GM21367 (cell line): ENCODE results near the gene CACFD1.

Experiments used
- ATAC-seq: cut with Tn5 transposase; IDR thresholded peaks from one replicate; pipeline ENCODE4 v1.9.1; 2021; ENCODE audit not compliant: unreplicated experiment

Gene CACFD1

GRCh38 chr9:133496861-133497842, 37.4 kb downstream of the CACFD1 start:
- ATAC-seq, result no peak

DNA sequence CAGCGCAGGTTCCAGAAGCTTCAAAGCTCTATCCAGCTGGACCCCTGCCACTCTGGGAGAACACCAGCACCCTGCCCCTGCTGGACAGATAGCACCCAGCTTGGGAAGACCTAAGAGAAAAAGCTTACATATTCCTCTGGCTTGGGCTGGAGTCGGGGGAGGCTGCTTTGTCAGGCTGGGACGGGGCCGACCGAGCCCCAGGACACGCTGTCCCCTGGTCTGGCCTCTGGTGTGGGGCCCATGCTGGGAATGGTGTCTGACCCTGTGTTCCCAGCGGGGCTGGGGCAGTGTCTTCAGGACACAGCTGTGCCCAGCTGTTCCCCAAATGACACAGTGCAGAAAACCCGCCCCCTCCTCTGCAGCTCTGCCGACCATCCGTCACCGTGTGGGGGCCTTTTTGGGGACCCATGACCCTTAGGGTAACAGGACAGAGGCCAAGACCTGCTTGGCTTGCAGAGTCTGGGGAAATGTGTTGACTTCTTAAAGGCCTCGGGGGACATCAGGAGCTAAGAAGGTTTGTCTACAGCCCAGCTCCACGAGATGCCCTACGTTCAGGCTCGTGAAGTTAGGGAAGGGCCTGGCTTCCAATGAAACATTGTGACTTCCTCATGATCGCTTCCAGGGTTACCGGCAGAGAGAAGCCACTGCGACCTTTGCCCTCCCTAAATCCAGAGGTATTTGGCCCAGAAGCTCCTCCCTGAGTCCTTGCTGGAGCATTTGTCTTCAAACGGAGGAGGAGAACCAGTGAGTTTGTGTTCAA, 39.5 kb downstream of the CACFD1 start:
- ATAC-seq, result no peak

- no peak for ATAC-seq
Measured at GRCh38 chr9:133499892-133500270, 40.1 kb downstream of the CACFD1 start.

GRCh38 chr9:133502112-133502511, 42.3 kb downstream of the CACFD1 start:
- ATAC-seq, result no peak

GRCh38 chr9:133505186-133505830, 45.5 kb downstream of the CACFD1 start:
- no peak for ATAC-seq

GRCh38 chr9:133505901-133506652, 46.3 kb downstream of the CACFD1 start:
- ATAC-seq, result no peak

GRCh38 chr9:133506653-133507038, 46.9 kb downstream of the CACFD1 start:
- ATAC-seq, result no peak

GRCh38 chr9:133507246-133507965, 47.6 kb downstream of the CACFD1 start:
- ATAC-seq, result no peak

DNA sequence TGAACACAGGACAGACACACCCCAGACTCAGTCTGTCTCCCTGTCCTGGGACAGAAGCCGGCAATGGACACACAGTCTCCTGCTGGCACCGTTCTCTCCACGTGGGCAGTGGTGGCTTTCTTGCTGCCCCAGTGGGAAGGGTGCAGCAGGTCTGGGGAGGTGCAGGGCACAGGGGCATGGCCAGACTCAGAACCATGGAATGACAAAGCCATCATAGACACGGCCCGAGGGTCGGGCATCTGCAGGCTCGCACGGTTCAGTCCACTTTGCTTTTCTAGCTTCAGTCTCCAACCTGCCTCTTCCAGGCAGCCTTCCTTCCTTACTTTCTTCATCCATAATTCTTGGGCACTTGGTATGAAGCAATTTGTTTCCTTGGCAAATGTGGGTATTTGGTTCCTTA, 48.3 kb downstream of the CACFD1 start:
- no peak for ATAC-seq

DNA sequence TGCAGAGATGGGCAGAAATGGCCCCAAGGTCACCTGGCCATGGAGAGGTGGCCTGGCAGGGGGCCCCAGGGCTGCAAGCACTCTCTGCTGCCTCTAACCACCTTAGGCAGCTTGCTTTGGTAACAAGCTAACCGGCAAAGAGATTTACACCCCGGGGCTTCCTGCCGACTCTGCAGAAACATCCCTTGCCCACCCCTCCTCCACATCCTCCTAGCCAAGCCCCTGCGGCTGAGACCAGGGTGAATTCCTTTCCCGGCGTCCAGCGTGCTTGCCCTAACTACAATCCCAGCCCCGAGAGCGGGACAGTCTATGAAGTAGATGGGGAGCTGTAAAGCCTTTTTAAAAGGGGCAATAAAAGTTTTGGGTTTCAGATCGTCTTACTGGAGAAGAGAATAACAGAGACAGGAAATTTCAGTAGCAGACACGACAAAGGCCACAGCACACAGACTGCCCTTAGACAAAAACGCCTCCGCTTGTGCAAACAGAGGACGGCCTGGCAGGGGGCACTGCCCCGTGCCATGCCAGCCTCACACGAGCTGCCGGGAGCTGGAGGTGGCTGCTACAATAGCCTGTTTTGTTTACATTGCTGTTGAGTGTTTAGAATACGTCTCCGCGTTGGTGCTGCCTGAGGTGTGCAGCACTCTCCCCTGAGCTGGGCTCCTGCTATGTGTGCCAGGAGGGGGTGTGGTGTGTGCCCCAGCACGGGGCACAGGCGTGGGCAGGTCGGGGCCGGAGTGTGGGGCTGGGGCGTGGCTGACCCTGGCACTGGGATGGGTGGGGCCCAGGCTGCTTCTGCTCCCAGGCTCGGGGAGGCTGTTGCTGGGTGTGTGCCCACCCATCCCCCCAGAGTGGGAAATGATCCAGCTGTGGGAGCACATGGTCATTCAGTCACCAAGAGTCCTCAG, 49.7 kb downstream of the CACFD1 start:
- no peak for ATAC-seq

DNA sequence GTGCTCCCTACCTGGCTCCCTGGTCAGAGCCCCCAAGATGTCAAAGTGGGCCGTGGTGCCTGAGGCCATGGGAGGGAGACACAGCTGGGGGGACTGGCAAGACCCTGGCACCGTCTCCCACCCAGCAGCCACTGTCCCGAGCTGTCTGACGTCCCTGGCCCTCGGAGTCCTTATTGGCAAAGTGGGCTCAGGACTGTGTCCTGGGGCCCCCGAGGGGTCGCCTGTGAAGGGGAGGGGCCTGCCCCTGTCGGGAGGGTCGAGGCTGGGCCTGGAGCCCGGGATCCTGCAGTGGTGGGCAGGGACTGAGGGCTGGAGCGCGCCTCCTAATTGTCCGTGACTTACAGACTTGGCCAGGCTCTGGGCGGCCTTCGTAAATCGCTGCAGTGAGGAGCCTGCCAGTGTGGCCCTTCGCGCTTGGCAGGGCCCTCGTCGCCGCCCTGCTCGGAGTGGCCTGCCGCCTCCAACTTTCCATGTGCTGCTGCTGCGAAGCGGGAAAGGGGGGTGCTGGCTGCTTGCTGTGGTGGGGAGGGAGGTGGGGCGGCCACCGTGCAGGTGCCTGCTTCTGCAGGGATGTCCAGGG, 51.2 kb downstream of the CACFD1 start:
- ATAC-seq, result no peak

DNA sequence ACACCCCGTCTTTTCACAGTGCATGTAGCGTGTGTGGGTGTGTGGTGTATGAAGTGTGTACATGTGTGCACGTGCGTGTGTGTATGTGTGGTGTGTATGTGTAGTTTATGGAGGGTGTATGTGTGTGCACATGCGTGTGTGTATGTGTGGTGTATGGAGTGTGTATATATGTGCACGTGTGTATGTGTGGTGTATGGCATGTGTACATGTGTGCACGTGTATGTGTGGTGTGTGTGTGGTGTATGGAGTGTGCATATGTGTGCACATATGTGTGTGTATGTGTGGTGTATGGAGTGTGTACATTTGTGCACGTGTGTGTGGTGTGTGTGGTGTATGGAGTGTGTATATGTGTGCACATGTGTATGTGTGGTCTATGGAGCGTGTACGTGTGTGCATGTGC, 51.8 kb downstream of the CACFD1 start:
- ATAC-seq, result no peak

- no peak for ATAC-seq
Measured at GRCh38 chr9:133512253-133513213, 52.8 kb downstream of the CACFD1 start.

DNA sequence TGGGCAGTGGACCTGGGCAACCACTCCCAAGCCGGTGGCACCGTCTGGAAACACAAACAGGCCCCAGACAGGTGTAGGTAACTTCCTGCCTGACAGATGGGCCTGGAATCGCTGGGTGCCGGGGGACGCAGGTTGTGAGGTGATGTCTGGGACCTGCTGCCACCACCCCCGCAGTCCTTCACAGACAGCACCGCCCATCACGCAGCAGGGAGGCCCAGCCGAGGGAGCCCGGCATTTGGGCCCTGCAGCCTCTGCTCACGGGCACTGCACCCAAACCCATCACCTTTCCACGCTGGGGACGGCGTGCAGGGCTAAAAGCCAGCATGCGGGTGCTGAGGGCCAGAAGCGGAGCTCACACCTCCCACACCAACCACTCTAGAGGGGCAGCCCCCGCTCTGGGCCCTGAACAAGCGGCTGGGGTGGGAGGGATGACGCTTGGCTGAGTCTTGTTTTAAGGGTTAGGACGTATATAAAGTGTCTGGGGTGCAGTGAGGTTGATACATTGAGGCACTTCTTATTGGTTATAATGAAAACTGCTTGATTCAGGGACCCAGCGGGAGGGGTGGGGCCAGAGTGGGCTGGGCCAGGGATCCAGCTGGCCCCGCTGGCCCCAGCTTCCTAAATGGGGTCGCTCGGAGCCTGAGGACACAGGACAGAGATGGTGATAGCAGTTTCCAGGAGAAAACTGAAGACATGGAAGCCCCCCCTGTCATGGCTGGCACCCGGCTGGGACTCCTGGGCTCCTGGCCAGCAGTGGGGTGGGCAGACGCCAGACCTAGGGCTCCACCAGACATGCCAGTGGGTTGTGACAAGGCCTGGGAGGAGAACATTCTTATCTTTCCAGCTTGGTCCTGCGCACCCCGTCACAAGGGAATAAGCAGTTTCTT, 53.7 kb downstream of the CACFD1 start:
- ATAC-seq, result no peak

DNA sequence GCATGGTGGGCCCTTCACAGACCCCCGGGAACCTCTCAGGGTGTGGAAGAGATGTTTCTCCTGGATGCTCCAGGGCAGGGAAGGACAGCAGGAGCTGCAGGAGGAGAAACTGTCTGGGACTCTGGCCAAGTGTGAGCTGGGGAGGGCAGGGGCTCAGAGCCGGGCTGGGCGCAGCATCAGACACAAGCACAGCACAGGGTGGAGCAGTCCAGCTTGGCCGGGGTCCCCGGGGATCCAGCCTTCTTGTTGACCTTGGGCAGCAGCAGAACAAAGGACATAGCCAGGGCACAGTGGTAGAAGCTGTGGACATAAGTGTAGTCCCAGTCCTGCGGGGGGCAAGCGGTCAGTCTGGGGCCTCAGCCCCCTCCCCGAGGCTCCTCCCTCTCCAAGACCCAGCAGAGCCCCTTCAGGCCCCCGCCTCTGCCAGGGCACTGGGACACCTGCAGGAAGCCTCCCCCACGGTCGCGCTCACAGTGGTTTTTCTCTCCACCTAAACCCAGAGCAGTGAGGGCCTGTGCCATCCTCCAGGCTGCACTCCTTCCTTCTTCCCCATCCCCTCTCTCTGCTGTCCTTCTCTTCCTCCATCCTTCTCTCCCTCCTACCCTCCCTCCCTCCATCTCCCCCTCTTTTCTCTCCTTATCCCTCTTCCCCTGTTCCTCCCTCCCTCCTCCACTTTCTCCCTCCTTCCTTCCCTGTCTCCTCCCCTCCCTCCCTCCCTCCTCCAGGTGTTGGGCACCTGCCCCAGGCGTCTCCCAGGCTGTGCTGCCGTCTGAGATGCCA, 54.9 kb downstream of the CACFD1 start:
- no peak for ATAC-seq

GRCh38 chr9:133515240-133515610, 55.4 kb downstream of the CACFD1 start:
- no peak for ATAC-seq
